MCF 10A (cell line): ENCODE measurements around the gene CAMSAP2. TPM values are rescaled to one million over a fixed set of nuclear protein-coding genes. Genes with fewer than 3 reads are reported as not detected.

Experiments used
- BruUV-seq: library from RNA; stranded (reverse); fragments of 400-500 nt; replicated peaks from 2 replicates; lab custom pipeline; 2021; lab: Mats Ljungman, UMichigan
- CTCF ChIA-PET: fragments of 300-600 bp; sonication (Branson Sonifier 250); formaldehyde crosslinking; extraction: SDS; loops from one replicate; lab custom pipeline; 2021; ENCODE audit warnings: antibody characterized with exemption, inconsistent platforms; lab: Yijun Ruan, JAX
- POLR2A ChIA-PET: fragments of 300-600, 350-650 bp; sonication (Branson Sonifier 250); formaldehyde crosslinking; extraction: SDS; loops from one replicate; lab custom pipeline; 2020; ENCODE audit warnings: antibody characterized with exemption, inconsistent platforms; lab: Yijun Ruan, JAX
- DNase-seq: peaks from one replicate; pipeline ENCODE4 v3.0.0-alpha.2; 2018; ENCODE audit not compliant: unreplicated experiment
- H3K27ac Mint-ChIP-seq: one replicate; pipeline ENCODE4 v1.8.0; 2022; ENCODE audit warnings: mild to moderate bottlenecking, low read depth, mixed read lengths; ENCODE audit not compliant: unreplicated experiment
- H3K27me3 Mint-ChIP-seq: one replicate; pipeline ENCODE4 v1.8.0; 2022; ENCODE audit warnings: mixed read lengths; ENCODE audit not compliant: insufficient read depth, unreplicated experiment
- H3K36me3 Mint-ChIP-seq: one replicate; pipeline ENCODE4 v1.8.0; 2022; ENCODE audit warnings: mild to moderate bottlenecking, moderate library complexity, mixed read lengths; ENCODE audit not compliant: insufficient read depth, unreplicated experiment
- H3K4me1 Mint-ChIP-seq: one replicate; pipeline ENCODE4 v1.8.0; 2022; ENCODE audit warnings: mixed read lengths; ENCODE audit not compliant: insufficient read depth, unreplicated experiment
- H3K4me3 Mint-ChIP-seq: one replicate; pipeline ENCODE4 v1.8.0; 2022; ENCODE audit warnings: mild to moderate bottlenecking, moderate library complexity, mixed read lengths; ENCODE audit not compliant: unreplicated experiment
- H3K9me3 Mint-ChIP-seq: one replicate; pipeline ENCODE4 v1.8.0; 2022; ENCODE audit warnings: mixed read lengths; ENCODE audit not compliant: unreplicated experiment
- intact Hi-C: fragments of 100-400 bp; cut with micrococcal nuclease; formaldehyde crosslinking; loops from 2 replicates; pipeline ENCODE4 v1.14.1; 2022
- total RNA-seq: library from RNA; stranded (reverse); gene quantifications from 2 replicates; pipeline ENCODE4 v1.2.3, GENCODE V29; 2022
- TF ChIP-seq, protein P1 (sequence below): fragments of 200-600 bp; IDR thresholded peaks from one replicate; pipeline ENCODE4 v1.8.0; 2022; ENCODE audit warnings: antibody characterized with exemption, mild to moderate bottlenecking; ENCODE audit not compliant: unreplicated experiment

CAMSAP2 gene
- total RNA-seq, 1 experiment from 2014 or later, result 209 TPM

DNA sequence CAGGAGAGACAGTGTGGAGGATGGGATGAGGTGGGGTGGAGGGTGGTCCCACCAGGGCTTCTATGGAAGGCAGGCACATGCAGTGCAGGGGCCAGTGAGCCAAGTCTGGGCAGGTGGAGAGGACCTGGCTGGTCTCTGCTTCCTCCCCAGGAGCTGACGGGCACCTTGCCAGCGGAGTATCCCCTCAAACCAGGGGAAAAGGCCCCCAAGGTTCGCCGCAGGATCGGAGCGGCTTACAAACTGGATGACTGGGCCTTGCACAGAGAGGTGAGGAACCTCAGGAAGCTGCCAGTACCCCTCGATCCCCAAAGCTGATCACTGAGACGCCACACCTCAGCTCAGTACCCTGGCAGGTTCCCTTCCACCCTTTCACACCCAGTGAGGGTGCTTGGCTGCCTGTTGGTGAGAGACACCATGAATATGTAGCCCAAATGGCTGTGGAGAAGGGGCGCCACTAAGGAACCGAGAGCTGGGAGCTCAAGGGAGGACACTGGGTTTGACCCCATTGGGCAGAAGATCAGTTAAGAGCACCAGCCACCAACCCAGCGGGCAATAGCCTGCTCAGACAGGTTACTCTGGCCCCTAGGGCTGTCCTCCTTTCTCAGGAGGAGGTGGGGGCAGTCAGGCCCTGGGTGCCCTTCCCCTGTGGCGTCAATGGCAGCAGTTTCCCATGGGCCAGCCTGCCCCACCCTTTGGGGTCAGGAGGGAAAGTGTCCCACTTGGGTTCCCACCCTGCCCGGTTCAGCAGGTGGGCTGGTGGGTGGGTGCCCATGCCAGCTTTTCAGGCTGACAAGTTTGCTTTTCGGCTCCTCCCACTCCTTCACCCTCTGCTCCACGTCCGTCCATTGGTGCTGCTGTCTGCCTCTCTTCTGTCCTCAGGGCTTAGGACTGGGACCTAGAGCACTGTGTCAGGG, 161.5 kb downstream of the CAMSAP2 start:
- Mint-ChIP-seq H3K27me3 (no peaks in the 10 kb centered on the region), H3K9me3 (no peaks in the 10 kb centered on the region), H3K4me1 (peaks cover 46% of the 10 kb centered on the region), H3K4me3 (no peak overlapping the region), H3K27ac (peak overlapping the region; percentile 21), H3K36me3 (peaks cover 74% of the 10 kb centered on the region)
- POLR2A ChIA-PET, result interaction anchor here (1.6 to 2.2 kb wide), 2 partner anchors 17 to 19 kb away, joined by 4 to 6 read pairs; no protein-coding TSS in a partner anchor
- BruUV-seq, result no TSS peak
- TF ChIP-seq, protein P1, sequence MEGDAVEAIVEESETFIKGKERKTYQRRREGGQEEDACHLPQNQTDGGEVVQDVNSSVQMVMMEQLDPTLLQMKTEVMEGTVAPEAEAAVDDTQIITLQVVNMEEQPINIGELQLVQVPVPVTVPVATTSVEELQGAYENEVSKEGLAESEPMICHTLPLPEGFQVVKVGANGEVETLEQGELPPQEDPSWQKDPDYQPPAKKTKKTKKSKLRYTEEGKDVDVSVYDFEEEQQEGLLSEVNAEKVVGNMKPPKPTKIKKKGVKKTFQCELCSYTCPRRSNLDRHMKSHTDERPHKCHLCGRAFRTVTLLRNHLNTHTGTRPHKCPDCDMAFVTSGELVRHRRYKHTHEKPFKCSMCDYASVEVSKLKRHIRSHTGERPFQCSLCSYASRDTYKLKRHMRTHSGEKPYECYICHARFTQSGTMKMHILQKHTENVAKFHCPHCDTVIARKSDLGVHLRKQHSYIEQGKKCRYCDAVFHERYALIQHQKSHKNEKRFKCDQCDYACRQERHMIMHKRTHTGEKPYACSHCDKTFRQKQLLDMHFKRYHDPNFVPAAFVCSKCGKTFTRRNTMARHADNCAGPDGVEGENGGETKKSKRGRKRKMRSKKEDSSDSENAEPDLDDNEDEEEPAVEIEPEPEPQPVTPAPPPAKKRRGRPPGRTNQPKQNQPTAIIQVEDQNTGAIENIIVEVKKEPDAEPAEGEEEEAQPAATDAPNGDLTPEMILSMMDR, result no peak
- intact Hi-C loops, result loop anchor here (10.0 kb wide), 1 partner anchor 215 kb away; the partner anchor contains the start of gene CACNA1S
- CTCF ChIA-PET, result interaction anchor here (0.6 to 1.8 kb wide), 8 partner anchors 10 to 968 kb away, joined by 3 to 6 read pairs (median 4); no protein-coding TSS in a partner anchor
- no peak for DNase-seq

DNA sequence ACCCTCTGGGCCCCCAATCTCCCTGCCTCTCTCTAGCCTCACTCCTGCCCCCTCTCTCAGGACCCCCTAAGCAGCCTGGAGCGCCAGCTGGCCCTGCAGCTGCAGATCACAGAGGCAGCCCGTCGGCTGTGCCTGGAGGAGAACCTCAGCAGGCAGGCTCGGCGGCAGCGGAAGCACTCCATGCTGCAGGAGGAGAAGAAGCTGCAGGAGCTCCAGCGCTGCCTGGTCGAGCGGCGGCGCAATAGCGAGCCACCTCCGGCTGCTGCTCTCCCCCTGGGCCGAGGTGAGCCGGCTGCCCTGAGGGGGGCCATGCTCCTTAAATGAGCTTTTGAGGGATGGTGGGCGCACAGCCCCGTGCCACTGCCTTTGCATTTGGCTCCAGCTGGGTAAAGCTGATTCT, 162.2 kb downstream of the CAMSAP2 start:
- Mint-ChIP-seq H3K27me3 (no peaks in the 10 kb centered on the region), H3K4me1 (peaks cover 48% of the 10 kb centered on the region), H3K4me3 (no peak overlapping the region), H3K27ac (no peak overlapping the region), H3K36me3 (peaks cover 74% of the 10 kb centered on the region), H3K9me3 (no peaks in the 10 kb centered on the region)
- POLR2A ChIA-PET, result interaction anchor here (1.1 to 2.2 kb wide), 3 partner anchors 8 to 18 kb away, joined by 4 to 6 read pairs (median 4); no protein-coding TSS in a partner anchor
- intact Hi-C loops, result no loop called here
- BruUV-seq, result no TSS peak
- DNase-seq, result no peak
- CTCF ChIA-PET, result interaction anchor here (0.6 to 1.8 kb wide), 5 partner anchors 10 to 120 kb away, joined by 3 to 6 read pairs (median 5); no protein-coding TSS in a partner anchor
- TF ChIP-seq, protein P1, result no peak

DNA sequence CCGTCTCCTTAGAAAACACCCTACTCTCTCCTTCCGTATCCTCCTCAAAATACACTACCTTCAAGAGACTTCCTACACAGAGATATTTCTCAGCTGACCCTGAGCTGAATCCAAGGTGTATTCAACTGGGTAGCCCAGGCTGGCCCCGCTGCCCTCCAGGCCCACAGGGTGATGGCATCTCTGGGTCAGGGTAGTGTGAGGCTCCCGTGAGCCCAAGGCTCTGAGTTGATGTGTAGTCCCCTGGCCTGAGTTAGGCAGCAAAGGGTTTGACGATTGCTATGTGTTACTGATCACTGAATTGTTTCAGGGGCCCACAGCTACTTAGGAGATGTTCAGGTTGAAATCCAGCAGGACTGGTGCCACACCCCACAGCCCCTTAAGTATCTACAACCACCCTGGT, 162.7 kb downstream of the CAMSAP2 start:
- DNase-seq, result no peak
- no peaks in the 10 kb centered on the region for H3K9me3 Mint-ChIP-seq
- BruUV-seq, result no TSS peak
- peaks cover 75% of the 10 kb centered on the region for H3K36me3 Mint-ChIP-seq
- no peak overlapping the region for H3K27ac Mint-ChIP-seq
- no peak overlapping the region for H3K4me3 Mint-ChIP-seq
- intact Hi-C loops, result no loop called here
- CTCF ChIA-PET, result interaction anchor here (0.6 to 1.9 kb wide), 9 partner anchors 10 to 140 kb away, joined by 3 to 8 read pairs (median 4); no protein-coding TSS in a partner anchor
- TF ChIP-seq, protein P1, result no peak
- H3K4me1 Mint-ChIP-seq, result peaks cover 45% of the 10 kb centered on the region
- no peaks in the 10 kb centered on the region for H3K27me3 Mint-ChIP-seq
- POLR2A ChIA-PET, result interaction anchor here (1.1 to 2.2 kb wide), 3 partner anchors 8 to 18 kb away, joined by 4 to 6 read pairs (median 4); no protein-coding TSS in a partner anchor
